HG03460 (cell line): ENCODE measurements around the gene AMACR.

ENCODE experiments used
- ATAC-seq: cut with Tn5 transposase; IDR thresholded peaks from one replicate; pipeline ENCODE4 v1.9.1; 2021; ENCODE audit not compliant: unreplicated experiment

The AMACR gene

GRCh38 chr5:34009610-34010009, 1.8 kb upstream of the AMACR start:
- no peak for ATAC-seq

- no peak for ATAC-seq
Observed at GRCh38 chr5:34008802-34009201, 952 bp upstream of the AMACR start.

GRCh38 chr5:34007201-34007620, 639 bp downstream of the AMACR start:
- no peak for ATAC-seq

GRCh38 chr5:34005681-34006080, 2.2 kb downstream of the AMACR start:
- ATAC-seq = no peak

- no peak for ATAC-seq
Observed at GRCh38 chr5:34005211-34005610, 2.6 kb downstream of the AMACR start.

- ATAC-seq = no peak
Observed at GRCh38 chr5:34003941-34004340, 3.9 kb downstream of the AMACR start.

- no peak for ATAC-seq
Observed at GRCh38 chr5:34002629-34003328, 5.1 kb downstream of the AMACR start.

- ATAC-seq = no peak
Observed at GRCh38 chr5:34001241-34001841, 6.5 kb downstream of the AMACR start.

- no peak for ATAC-seq
Observed at GRCh38 chr5:33999978-34000377, 7.9 kb downstream of the AMACR start.

- no peak for ATAC-seq
Observed at GRCh38 chr5:33997331-33997983, 10.4 kb downstream of the AMACR start.

GRCh38 chr5:33995865-33996264, 12.0 kb downstream of the AMACR start:
- no peak for ATAC-seq

GRCh38 chr5:33994845-33995244, 13.0 kb downstream of the AMACR start:
- peak; percentile 45 for ATAC-seq

- no peak for ATAC-seq
Observed at GRCh38 chr5:33992864-33993263, 15.0 kb downstream of the AMACR start.

- no peak for ATAC-seq
Observed at GRCh38 chr5:33985447-33985846, 22.4 kb downstream of the AMACR start.

GRCh38 chr5:33984671-33985124, 23.2 kb downstream of the AMACR start, which contains the start of gene SLC45A2:
Gene SLC45A2 (minus strand): TSS chr5:33984693. CDS start chr5:33984583, 110 bp downstream.
- no peak for ATAC-seq

- no peak for ATAC-seq
Observed at GRCh38 chr5:33984178-33984577, 23.7 kb downstream of the AMACR start.

GRCh38 chr5:33981408-33982162, 26.3 kb downstream of the AMACR start:
- no peak for ATAC-seq

- ATAC-seq = no peak
Observed at GRCh38 chr5:33980030-33980429, 27.8 kb downstream of the AMACR start.

GRCh38 chr5:33978306-33978705, 29.5 kb downstream of the AMACR start:
- ATAC-seq = no peak

GRCh38 chr5:33976307-33976706, 31.5 kb downstream of the AMACR start:
- ATAC-seq = no peak

GRCh38 chr5:33975852-33976251, 32.0 kb downstream of the AMACR start:
- ATAC-seq = no peak
